Endothelial cell of umbilical vein (primary cell): ENCODE data around the gene CPPED1. TPM values are rescaled to one million over a fixed set of nuclear protein-coding genes. Genes with fewer than 3 reads are reported as not detected.

Source experiments
- BruUV-seq: library from RNA; stranded (reverse); fragments of 400-500 nt; replicated peaks from 2 replicates; lab custom pipeline; 2021; lab: Mats Ljungman, UMichigan
- CTCF ChIA-PET: fragments of 300-600, 350-600 bp; sonication (Branson Sonifier 250); formaldehyde crosslinking; loops from one replicate; lab custom pipeline; 2021; ENCODE audit warnings: antibody characterized with exemption, inconsistent platforms; lab: Charles Lee
- POLR2A ChIA-PET: fragments of 300-600, 350-600 bp; sonication (Branson Sonifier 250); formaldehyde crosslinking; loops from one replicate; lab custom pipeline; 2021; ENCODE audit warnings: antibody characterized with exemption, inconsistent platforms; lab: Charles Lee
- DNase-seq: peaks from one replicate; pipeline ENCODE4 v3.0.0-alpha.2; 2011; ENCODE audit warnings: low read depth, low spot score
- FAIRE-seq: peaks from 2 replicates; lab custom pipeline; 2011; peaks lifted over from hg19 to GRCh38; lab: Jason Lieb, UNC
- H2AFZ ChIP-seq: 2 replicates; pipeline ENCODE4 v1.6.0; 2012; ENCODE audit warnings: low read depth, low read length, control low read depth, inconsistent platforms
- H3K27ac ChIP-seq: 2 replicates; pipeline ENCODE4 v1.5.1; 2011; ENCODE audit warnings: low read depth, mild to moderate bottlenecking, control low read depth, low read length, moderate library complexity; ENCODE audit not compliant: insufficient read depth
- H3K27me3 ChIP-seq, 2 experiments: 2 replicates each; pipeline versions ENCODE4 v1.6.0 to v1.6.1; 2011; ENCODE audit warnings: low read length in 2 of 2, mixed read lengths in 1 of 2; ENCODE audit not compliant: control insufficient read depth in 2 of 2, insufficient read depth in 2 of 2
- H3K36me3 ChIP-seq, 2 experiments: 2 replicates in 1 of 2; 3 replicates in 1 of 2; pipeline ENCODE4 v1.5.1; 2011; ENCODE audit warnings: low read length in 2 of 2, mild to moderate bottlenecking in 1 of 2, moderate library complexity in 1 of 2; ENCODE audit not compliant: control insufficient read depth in 2 of 2, insufficient read depth in 2 of 2; ENCODE audit errors: extremely low read depth in 1 of 2
- H3K4me1 ChIP-seq: 3 replicates; pipeline ENCODE4 v1.5.1; 2011; ENCODE audit warnings: mild to moderate bottlenecking, low read length; ENCODE audit not compliant: control insufficient read depth, insufficient read depth; ENCODE audit errors: extremely low read depth
- H3K4me2 ChIP-seq: 2 replicates; pipeline ENCODE4 v1.6.1; 2011; ENCODE audit warnings: low read length, control low read depth, mixed read lengths; ENCODE audit not compliant: insufficient read depth
- H3K4me3 ChIP-seq, 3 experiments: fragments of 200-600 bp in 1 of 3; sonication (generic), shearing (Covaris generic) in 1 of 3; replicated peaks in 1 of 3; 2 replicates each; pipeline ENCODE4 v1.5.1; 2011 to 2016; ENCODE audit warnings: control low read depth in 3 of 3, low read length in 3 of 3, mild to moderate bottlenecking in 2 of 3, inconsistent platforms in 1 of 3, low read depth in 1 of 3, moderate library complexity in 1 of 3; ENCODE audit not compliant: insufficient read depth in 1 of 3
- H3K79me2 ChIP-seq: 2 replicates; pipeline ENCODE4 v1.6.0; 2012; ENCODE audit warnings: low read length, inconsistent platforms; ENCODE audit not compliant: control insufficient read depth, insufficient read depth
- H3K9ac ChIP-seq: replicated peaks from 2 replicates; pipeline ENCODE3; 2011; ENCODE audit warnings: low read length, control low read depth; ENCODE audit not compliant: insufficient read depth; ENCODE audit errors: extremely low read depth
- H3K9me1 ChIP-seq: replicated peaks from 3 replicates; pipeline ENCODE4 v1.6.0; 2011; ENCODE audit warnings: mild to moderate bottlenecking, low read length; ENCODE audit not compliant: control insufficient read depth, insufficient read depth; ENCODE audit errors: extremely low read depth
- H3K9me3 ChIP-seq: replicated peaks from 2 replicates; pipeline ENCODE4 v1.5.1; 2012; ENCODE audit warnings: low read length, inconsistent platforms; ENCODE audit not compliant: control insufficient read depth, insufficient read depth
- H4K20me1 ChIP-seq: replicated peaks from 2 replicates; pipeline ENCODE3; 2011; ENCODE audit warnings: mild to moderate bottlenecking, low read length; ENCODE audit not compliant: control insufficient read depth, insufficient read depth; ENCODE audit errors: extremely low read depth
- CTCF ChIP-seq, 2 donors: IDR thresholded peaks; 1 replicate in 1 of 2; 2 replicates in 1 of 2; pipeline ENCODE4 v1.5.1; 2011; ENCODE audit warnings: low read length in 2 of 2, mild to moderate bottlenecking in 2 of 2, moderate library complexity in 2 of 2, control low read depth in 1 of 2, inconsistent platforms in 1 of 2, low read depth in 1 of 2; ENCODE audit not compliant: insufficient read depth in 1 of 2; ENCODE audit errors: extremely low read depth in 1 of 2
- EZH2 ChIP-seq: IDR thresholded peaks from 2 replicates; pipeline ENCODE4 v1.6.1; 2012; ENCODE audit warnings: borderline replicate concordance, low read depth, mild to moderate bottlenecking, moderate library complexity, low read length, inconsistent platforms; ENCODE audit not compliant: severe bottlenecking
- FOS ChIP-seq: IDR thresholded peaks from 2 replicates; pipeline ENCODE4 v1.6.1; 2011; ENCODE audit warnings: mild to moderate bottlenecking, low read length, moderate library complexity, borderline replicate concordance; ENCODE audit not compliant: insufficient read depth
- GATA2 ChIP-seq: IDR thresholded peaks from 2 replicates; pipeline ENCODE4 v1.7.0; 2011; ENCODE audit warnings: low read depth, mild to moderate bottlenecking, moderate library complexity, mixed read lengths, low read length; ENCODE audit not compliant: insufficient read length, insufficient read depth
- JUN ChIP-seq: IDR thresholded peaks from 2 replicates; pipeline ENCODE4 v1.6.1; 2011; ENCODE audit warnings: borderline replicate concordance, low read depth; ENCODE audit not compliant: insufficient read length, insufficient read depth
- MAX ChIP-seq: IDR thresholded peaks from 2 replicates; pipeline ENCODE4 v1.6.1; 2011; ENCODE audit not compliant: insufficient read depth, insufficient read length
- MYC ChIP-seq: IDR thresholded peaks from one replicate; pipeline ENCODE4 v1.6.1; 2011; ENCODE audit warnings: mild to moderate bottlenecking, low read depth, low read length
- POLR2A ChIP-seq: IDR thresholded peaks from 2 replicates; pipeline ENCODE4 v1.6.1; 2012; ENCODE audit warnings: low read depth, mild to moderate bottlenecking, control low read depth, low read length
- POLR2AphosphoS5 ChIP-seq: IDR thresholded peaks from 2 replicates; pipeline ENCODE4 v1.6.1; 2012; ENCODE audit warnings: low read depth, mild to moderate bottlenecking, control low read depth, low read length, moderate library complexity; ENCODE audit not compliant: insufficient read depth
- dilution Hi-C: fragments of 300-500 bp; cut with MboI; formaldehyde crosslinking; loops from one replicate; pipeline ENCODE4 v1.15.0; 2019; ENCODE audit warnings: low sequenced_read_pairs; ENCODE audit not compliant: extremely low pct_ligation_motif_present
- intact Hi-C: fragments of 100-400 bp; cut with micrococcal nuclease; formaldehyde crosslinking; loops from one replicate; pipeline ENCODE4 v1.10.0; 2022
- polyA plus RNA-seq, 4 experiments: library from polyadenylated mRNA; depleted of rRNA in 3 of 4; stranded (reverse) in 3 of 4; unstranded in 1 of 4; fragments of >200 nt; gene quantifications; 2 replicates each; pipeline versions ENCODE4 v1.2.1 to v1.2.3, GENCODE V29; 2011 to 2012; ENCODE audit warnings: missing spikeins in 1 of 4
- total RNA-seq: library from RNA; stranded (reverse); gene quantifications from 2 replicates; pipeline ENCODE4 v1.2.3, GENCODE V29; 2021

The CPPED1 gene
- total and polyA plus RNA-seq, 2 donors (not counting 3 experiments of a cell fraction or from before 2014, with no cell fraction given) = 27.9 to 59.3 TPM

GRCh38 chr16:12706628-12707027 lies 97.1 kb downstream of the CPPED1 start:
- Histone ChIP-seq H3K27me3 (no peaks in the 10 kb centered on the region), H3K36me3 (peaks cover 0 to 6% of the 10 kb centered on the region in 2 experiments), H4K20me1 (no peaks in the 10 kb centered on the region), H3K4me3 (no peak overlapping the region), H3K79me2 (no peaks in the 10 kb centered on the region), H2AFZ (no peak overlapping the region), H3K27ac (no peak overlapping the region), H3K4me2 (no peak overlapping the region), H3K9me1 (no peaks in the 10 kb centered on the region), H3K9ac (no peak overlapping the region), H3K4me1 (peaks cover 3% of the 10 kb centered on the region), H3K9me3 (no peaks in the 10 kb centered on the region)
- TF ChIP-seq JUN (no peak), FOS (no peak), MAX (no peak), CTCF (IDR thresholded peaks at IDR 0.05; ENCODE audit: extremely low read depth in 1 of 2, insufficient read depth in 1 of 2, low read depth in 1 of 2, low read length in 2 of 2) (no peak), GATA2 (no peak), EZH2 (no peak), MYC (no peak), POLR2AphosphoS5 (no peak), POLR2A (no peak)
- FAIRE-seq (no peak), DNase-seq (no peak)
- intact Hi-C loops (no loop called here), dilution Hi-C loops (no loop called here)
- no TSS peak for BruUV-seq
- CTCF ChIA-PET = interaction anchor here (0.6 to 0.7 kb wide), 2 partner anchors 714 to 1273 kb away, joined by 3 to 4 read pairs; no protein-coding TSS in a partner anchor
- POLR2A ChIA-PET = interaction anchor here (0.6 kb wide), 1 partner anchor 722 kb away, joined by 8 read pairs; no protein-coding TSS in a partner anchor
